Nucleus accumbens (tissue), 56 donors: ENCODE measurements around the gene ZNF584.
"Not testable (repeated sequence)": the region's sequence is repeated elsewhere in the genome, so short reads cannot be mapped to it uniquely, and the experiment has no call there.

Experiments used
- DNase-seq, 56 donors: peaks; one replicate each; lab custom pipeline; 2025; lab: John Stamatoyannopoulos, UW

Gene ZNF584

GRCh38 chr19:58400916-58401839 is 7.3 kb upstream of the ZNF584 start:
- DNase-seq: peak; percentile 65 to 100 (median 98)

- DNase-seq: no peak
These were observed 6.5 kb upstream of the ZNF584 start for GRCh38 chr19:58401840-58402421.

DNA sequence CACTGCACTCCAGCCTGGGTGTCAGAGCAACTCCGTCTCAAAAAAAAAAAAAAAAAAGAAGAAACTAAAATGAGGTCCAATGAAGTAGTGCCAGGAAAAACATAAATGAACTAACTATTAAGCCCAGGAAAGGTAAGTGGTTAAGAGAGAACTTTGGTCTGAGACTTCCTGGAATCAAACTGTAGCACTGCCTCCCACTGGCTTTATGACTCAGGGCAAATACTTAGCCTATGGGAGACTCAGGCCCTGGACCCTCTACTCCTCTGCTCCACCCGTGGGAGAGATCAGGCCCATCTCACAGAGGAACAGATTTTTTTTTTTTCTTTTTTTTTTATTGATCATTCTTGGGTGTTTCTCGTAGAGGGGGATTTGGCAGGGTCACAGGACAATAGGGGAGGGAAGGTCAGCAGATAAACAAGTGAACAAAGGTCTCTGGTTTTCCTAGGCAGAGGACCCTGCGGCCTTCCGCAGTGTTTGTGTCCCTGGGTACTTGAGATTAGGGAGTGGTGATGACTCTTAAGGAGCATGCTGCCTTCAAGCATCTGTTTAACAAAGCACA is 4.5 kb upstream of the ZNF584 start:
- not testable (repeated sequence) for DNase-seq

- no peak for DNase-seq
These were observed 1.4 kb upstream of the ZNF584 start for GRCh38 chr19:58406818-58407657.

GRCh38 chr19:58407658-58408151 is 744 bp upstream of the ZNF584 start:
- DNase-seq: peak in 1 of 56 donors; percentile 47

- DNase-seq: peak in 9 of 56 donors; percentile 6 to 44 (median 32)
These were observed 751 bp downstream of the ZNF584 start for GRCh38 chr19:58409010-58409790.

DNA sequence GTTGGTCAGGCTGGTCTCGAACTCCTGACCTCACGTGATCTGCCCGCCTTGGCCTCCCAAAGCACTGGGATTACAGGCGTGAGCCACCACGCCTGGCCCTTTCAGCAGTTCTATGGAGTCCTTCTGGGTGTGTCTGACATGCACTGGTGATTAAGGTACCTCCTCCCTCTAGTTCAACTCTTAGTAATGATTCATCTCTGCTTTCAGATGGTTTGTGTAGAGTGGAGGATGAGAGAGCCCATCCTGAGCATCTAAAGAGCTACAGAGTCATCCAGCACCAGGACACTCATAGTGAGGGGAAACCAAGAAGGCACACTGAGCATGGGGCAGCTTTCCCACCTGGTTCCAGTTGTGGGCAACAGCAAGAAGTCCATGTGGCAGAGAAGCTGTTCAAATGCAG is 8.2 kb downstream of the ZNF584 start:
- DNase-seq: no peak

- no peak for DNase-seq
These were observed 8.6 kb downstream of the ZNF584 start for GRCh38 chr19:58417071-58417470.

DNA sequence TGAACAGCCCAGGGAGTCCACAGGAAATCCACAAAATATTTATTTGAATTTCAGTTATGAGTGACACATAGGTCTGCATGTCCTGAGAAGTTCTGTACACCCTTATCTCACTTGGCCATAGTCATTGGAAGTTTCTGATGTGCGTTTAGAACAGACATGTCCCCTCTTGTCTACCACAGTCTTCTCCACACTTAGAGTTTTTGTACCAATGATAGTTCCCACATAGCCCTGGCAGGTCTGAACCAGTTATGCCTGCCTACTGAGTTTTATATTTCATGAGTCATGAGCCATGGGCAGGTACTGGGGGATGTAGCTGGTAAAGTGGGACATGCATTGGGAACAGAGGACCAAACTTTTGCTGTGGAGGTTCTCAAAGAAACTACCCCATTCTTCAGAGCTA is 20.2 kb downstream of the ZNF584 start:
- DNase-seq: no peak

DNA sequence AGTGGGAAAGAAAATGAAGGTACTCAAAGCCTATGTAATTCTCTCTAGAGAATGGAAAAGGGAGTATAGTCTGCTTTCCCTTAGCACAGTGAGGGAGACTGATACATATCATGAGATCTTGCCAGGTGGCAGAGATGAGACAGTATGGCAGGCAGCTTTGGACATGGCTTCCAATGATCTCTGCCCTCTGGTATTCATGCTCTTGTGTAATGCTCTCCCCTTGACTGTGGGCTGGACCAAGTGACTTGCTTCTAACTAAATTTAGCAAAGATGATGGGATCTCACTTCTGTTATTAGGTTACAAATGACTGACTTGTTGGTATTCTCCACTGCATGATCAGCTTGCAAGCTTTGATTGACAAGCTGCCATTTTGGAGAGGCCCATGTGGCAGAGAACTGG is 21.3 kb downstream of the ZNF584 start:
- no peak for DNase-seq

DNA sequence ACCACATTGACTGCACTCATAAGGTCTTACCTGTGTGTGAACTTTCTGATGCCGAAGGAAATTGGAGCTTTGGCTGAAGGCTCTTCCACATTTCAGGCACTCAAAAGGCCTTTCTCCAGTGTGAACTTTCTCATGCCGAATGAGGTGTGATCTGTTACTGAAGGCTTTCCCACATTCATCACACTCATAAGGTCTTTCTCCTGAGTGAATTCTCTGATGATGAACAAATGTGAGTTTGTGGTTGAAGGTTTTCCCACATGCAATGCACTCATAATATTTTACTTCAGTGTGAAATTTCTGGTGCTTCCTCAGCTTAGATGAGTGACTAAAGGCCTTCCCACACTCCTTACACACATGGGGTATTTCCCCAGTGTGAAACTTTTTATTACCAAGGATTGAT is 25.8 kb downstream of the ZNF584 start:
- no peak for DNase-seq

DNA sequence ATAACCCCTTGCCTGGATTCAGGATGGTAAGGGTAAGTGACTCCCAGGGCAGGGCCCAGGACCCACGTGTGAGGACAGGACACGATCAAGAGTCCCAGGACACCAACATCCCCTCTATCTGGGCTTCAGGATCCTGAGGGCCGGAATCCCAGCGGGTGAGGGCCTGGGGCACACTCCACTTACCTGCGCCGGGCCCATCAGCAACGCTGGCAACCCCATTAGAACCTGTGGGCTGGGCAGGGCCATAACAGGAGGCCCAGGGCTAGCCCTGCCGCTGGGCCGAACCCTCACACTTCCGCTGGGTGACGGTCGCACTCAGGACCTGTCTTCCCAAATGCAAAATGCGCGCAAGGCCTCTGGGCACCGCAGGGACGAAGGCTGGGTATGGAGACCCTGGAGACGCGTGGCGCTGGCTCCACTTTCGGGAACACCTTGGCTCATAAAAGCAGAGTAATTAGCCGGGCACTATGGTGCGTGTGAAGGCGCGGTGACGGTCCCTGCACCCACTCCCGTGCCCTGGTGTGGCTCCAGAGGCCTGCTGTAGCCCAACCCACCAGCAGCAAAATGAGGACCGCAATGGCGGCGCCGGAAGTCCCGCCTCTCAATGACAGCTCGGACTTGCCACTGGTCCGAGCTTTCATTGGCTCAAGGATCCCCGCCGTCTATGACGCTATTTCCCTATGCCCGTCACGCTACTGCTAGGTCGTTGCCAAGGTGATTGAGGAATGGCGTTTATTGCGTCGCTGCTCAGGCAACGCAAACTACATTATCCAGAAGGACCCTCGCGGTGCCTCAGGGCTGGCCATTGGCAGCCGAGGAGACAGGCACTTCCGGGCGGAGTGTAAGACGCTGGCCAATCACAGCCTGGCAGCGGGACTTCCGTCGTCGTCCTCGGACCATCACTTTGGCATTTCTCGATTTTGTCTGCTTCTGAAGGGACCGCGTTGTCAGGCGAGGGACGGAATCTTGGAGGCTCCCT is 31.4 kb downstream of the ZNF584 start, which contains the start of gene ZNF132:
Gene ZNF132, minus strand, starts transcription at position 578 of the 979 bp plus-strand sequence. Its CDS starts 332 bp downstream, at position 246.
- peak; percentile 61 to 100 (median 99) for DNase-seq

DNA sequence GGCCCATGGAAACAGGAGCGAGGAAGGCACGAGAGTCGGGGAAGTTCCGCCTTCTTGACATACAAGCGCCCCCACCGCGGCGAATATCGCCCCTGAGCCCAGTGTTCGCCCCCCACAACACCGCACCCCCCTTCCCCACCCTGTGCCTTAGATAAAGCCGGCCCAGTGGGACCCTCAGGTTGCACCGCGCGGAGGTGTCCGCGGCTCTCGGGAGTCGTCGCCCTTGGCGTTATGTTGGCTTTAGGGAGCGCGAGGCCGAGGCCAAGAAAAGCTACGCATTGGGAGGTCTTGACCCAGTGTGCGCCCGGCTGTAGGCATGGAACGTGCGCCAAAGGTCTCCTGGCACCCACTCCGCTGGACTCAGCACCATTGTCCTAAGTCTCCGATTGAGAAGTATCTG is 32.1 kb downstream of the ZNF584 start:
- peak in 7 of 56 donors; percentile 25 to 47 (median 32) for DNase-seq

GRCh38 chr19:58442986-58443385 is 34.5 kb downstream of the ZNF584 start:
- DNase-seq: not testable (repeated sequence)

GRCh38 chr19:58448860-58449259 is 40.4 kb downstream of the ZNF584 start:
- not testable (repeated sequence) for DNase-seq

- not testable (repeated sequence) for DNase-seq
These were observed 41.5 kb downstream of the ZNF584 start for GRCh38 chr19:58449980-58450379.

DNA sequence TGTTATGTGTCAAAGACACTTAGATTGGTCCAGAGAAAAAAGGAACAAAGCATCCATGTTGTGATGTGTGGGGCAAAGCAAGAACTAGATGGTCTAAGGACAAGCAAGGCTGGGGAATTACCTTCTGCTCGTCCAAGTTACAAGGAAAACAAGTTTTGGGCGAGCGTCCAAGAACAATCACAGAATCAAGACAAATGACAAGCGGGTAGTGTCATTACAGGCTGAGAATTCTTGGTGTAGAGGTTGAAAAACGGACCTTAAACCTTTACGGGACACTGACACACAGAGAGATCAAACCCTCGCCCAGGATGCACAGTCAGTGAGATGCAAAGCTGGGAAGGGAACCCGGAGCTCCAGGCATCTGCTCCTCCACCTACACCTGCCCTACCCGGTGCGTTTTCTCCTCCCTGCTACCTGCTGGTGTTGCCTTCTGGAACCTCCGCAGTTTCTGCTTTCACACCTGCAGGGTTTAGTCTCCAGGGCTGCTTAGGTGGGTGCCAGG is 42.5 kb downstream of the ZNF584 start:
- peak in 1 of 56 donors; percentile 53 for DNase-seq
